HG03432 (cell line): ENCODE data around the gene SLC22A15.

ENCODE experiments used
- ATAC-seq: cut with Tn5 transposase; IDR thresholded peaks from one replicate; pipeline ENCODE4 v1.9.1; 2021; ENCODE audit warnings: mild to moderate bottlenecking, moderate library complexity; ENCODE audit not compliant: unreplicated experiment

SLC22A15 gene

DNA sequence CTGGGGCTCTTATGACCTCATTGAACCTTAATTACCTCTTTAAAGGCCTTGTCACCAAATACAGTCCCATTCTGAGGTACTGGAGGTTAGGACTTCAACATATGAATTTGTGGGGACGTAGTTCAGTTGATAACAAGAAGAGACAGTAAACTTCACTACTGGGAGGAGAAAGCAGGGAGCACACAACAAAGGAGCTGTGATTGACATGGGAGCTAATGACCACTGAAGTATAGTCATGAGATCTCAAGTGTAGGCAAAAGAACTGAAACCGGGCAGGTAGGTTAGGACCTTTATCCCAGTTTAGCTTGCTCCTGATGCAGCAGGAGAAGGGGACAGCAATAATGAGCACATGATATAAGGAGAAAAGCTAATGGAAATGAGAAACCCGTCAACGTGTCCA, 123.1 kb downstream of the SLC22A15 start:
- ATAC-seq = no peak

DNA sequence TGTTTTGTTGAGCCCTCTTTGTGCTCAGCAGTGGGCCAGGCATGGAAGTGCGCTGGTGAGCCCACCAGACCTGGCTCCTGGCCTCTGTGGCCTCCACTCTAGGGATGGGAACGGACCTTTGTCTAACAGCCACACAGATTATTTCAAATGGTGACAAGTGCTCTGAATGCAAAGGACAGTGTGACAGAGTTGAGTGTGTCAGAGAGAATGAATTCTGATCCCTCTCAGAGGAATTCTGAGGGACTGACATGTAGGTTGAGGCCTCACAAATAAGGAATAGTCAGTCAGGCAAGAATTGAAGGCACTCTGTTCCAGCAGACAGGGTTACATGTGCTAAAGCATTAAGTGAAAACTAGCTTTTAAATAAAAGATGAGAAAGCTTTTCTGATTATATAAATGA, 123.6 kb downstream of the SLC22A15 start:
- no peak for ATAC-seq

DNA sequence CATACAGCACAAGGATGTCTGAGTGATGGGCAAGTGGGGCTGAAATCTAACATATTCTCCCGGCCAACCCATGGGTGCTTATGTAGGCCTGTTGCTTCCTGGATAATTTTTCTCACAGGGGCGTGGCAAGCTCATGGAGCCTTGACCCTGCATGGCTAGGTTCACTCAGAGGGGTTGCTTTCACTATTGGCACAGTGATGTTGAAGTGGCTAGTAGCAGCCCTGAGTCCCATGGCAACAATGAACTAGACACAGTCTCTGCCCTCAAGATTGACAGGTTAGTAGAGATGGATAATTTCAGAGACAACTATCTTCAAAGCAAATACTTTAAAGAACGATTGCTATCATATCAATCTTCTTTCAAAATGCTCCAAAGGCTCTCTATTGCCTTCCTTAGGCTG, 128.4 kb downstream of the SLC22A15 start:
- ATAC-seq = peak; percentile 63

DNA sequence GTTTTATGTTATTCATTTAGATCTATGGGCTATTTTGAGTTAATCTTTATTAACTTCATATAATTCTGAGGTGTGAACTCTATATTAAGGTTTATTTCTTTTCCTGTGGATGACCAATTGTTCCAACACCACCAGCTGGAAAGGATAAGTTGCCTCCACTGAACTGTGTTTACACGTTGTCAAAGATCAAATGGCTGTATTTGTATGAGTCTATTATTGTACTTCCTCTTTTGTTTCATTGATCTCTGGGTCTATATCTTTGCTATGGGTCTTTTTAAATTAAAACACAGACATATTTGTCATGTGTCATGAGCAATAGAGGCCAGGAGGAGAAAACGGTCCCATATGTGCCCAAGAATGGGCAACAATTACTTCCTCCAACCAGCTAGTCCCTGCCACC, 129.7 kb downstream of the SLC22A15 start:
- ATAC-seq = no peak

DNA sequence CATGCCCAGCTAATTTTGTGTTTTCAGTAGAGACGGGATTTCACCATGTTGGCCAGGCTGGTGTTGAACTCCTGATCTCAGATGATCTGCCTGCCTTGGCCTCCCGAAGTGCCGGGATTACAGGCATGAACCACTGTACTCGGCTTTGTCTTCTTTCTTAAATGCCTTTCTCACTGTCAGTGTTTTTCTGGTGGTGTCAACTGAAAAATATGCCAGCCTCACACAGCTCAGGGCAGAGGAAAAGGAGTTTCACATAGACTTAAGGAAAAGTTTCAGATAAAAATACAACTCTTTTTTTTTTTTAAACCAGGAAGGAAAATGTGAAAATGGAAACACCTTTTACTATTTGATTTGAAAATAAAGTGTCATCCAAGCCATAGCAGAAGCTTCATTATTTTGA, 130.3 kb downstream of the SLC22A15 start:
- ATAC-seq = no peak

DNA sequence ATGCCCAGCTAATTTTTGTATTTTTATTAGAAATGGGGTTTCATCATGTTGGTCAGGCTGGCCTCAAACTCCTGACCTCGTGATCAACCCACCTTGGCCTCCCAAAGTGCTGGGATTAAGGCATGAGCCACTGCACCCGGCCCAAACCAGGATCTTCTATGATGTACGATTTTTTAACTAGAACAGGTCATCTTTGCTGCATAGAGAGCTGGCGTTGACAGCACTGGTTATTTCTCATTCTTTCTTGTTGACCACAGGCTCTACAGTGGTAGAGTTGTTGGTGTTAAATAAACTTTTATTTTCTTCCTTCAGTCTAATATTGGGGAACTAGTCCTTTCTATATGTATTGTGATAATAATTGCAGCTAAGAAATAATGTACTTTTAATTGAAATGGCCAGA, 131.1 kb downstream of the SLC22A15 start:
- no peak for ATAC-seq

DNA sequence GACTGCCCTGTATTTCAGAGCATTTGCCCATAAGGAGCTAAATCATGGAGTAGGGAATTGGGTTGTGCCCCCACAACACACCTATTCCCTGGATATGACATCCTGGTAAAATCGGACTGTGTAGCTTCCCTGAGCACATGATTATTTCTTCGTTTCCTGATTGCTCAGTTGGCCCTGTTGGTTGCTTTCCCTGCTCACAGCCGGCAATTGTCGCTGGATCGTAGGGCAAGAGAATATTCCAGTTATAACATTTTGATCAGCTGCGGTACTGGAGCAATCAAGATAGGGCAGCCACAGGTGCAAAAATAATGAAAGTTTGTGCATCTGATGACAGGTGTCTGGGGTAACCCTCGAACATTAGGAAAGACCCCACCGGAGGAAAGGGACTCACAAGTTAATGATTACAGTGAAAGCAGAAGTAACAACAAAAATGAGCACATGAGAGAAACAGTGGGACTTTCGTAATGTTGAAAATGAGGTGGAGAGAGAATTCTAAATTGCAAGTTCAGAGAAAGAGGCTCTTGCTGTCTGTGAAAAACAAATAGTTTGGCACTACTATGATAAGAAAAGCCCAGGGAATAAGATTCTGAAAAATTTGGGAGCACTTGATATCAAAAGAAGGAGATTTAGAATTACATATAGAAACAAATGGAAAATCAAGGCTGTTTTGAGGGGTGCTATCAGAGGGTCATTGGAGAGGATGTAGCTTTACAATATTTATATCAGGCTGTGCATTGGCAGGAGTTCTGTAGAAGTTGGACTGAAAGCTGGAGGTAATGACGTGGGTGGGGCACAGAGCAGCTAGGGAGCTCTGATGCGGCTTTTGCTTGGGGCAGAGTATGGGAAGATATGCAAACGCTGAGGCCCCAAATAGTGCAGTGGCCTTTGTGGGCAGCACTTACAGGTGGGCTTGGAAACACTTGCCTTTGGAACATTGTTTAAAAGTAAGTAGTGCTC, 134.5 kb downstream of the SLC22A15 start, which contains the start of gene MAB21L3:
MAB21L3 (plus strand) TSS at position 833 of the 957 bp plus-strand sequence. CDS start 1,217 bp downstream, outside the sequence.
- peak; percentile 74 for ATAC-seq

DNA sequence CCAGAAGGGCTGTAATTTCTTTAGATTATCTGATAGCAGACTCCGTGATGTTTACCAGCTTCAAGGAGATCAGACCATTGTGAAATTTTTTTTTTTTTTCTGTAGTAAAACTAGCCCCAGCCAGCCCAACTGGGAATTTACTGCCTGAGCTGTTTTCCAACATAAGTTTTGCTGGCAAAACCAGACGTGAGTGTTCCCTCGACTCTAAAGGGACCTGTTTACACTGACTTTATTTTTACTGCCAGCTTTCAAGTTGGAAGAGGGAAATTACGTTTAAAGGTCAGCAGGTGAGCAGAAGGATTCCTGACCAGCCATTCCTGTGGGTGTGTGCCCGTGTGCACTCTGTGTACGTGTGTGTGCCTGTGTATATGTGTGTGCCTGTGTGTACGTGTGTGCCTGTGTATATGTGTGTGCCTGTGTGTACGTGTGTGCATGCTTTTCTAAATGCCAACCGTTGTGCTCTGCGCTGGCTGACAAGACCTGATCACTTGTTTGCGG, 135.3 kb downstream of the SLC22A15 start:
- no peak for ATAC-seq

DNA sequence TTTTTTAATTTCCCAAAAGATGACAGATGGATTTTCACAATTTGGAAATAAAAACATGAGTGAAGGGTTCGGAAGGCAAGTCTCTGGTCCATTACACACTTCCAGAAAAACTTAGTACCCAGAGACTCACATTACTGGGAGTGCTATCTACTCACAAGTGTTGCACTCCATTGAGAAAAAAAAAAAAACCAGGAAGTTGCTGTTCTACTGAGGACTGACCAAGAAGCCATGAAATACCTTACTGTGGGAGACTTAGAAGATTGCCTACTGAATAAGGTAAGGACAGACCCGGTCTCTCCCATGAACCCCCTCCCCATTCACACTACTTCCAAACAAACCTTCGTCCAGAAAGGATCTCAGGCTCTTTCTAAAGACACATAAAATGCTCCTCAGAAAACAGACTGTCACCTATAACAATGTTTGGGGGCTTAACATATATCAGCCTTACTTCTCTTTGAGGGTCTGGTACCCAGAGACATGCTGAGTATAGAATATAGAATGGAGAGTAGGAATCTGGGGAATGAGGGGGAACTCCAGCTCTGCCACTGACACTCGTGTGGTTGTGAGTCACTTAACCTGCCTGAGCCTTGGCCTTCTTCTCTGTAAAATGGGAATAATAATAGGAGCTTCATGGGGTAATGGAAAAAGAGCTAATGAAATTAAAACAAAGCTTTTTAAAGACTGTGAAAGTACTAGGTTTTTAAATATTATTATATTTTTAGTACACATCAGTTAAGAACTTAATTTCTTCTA, 136.3 kb downstream of the SLC22A15 start:
- ATAC-seq = no peak

DNA sequence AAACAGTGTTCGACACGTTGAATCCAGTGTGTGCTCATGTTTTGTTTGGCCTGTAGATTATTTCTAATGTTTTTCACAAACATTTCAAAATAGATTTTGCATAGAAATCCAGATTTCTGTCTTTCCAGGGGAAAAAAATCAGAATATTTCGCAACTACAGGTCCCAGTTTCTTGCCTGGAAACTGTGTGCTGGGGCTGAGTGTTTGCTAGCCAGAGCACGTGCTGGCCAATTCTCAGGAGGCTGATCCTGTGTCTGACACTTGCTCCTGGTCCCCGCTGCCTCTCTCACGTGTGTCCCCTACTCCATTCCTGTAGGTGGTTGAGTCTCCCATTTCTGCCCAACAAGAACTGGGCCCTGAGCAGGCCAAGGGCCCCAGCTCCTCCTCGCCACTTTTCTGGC, 137.3 kb downstream of the SLC22A15 start:
- ATAC-seq = no peak

DNA sequence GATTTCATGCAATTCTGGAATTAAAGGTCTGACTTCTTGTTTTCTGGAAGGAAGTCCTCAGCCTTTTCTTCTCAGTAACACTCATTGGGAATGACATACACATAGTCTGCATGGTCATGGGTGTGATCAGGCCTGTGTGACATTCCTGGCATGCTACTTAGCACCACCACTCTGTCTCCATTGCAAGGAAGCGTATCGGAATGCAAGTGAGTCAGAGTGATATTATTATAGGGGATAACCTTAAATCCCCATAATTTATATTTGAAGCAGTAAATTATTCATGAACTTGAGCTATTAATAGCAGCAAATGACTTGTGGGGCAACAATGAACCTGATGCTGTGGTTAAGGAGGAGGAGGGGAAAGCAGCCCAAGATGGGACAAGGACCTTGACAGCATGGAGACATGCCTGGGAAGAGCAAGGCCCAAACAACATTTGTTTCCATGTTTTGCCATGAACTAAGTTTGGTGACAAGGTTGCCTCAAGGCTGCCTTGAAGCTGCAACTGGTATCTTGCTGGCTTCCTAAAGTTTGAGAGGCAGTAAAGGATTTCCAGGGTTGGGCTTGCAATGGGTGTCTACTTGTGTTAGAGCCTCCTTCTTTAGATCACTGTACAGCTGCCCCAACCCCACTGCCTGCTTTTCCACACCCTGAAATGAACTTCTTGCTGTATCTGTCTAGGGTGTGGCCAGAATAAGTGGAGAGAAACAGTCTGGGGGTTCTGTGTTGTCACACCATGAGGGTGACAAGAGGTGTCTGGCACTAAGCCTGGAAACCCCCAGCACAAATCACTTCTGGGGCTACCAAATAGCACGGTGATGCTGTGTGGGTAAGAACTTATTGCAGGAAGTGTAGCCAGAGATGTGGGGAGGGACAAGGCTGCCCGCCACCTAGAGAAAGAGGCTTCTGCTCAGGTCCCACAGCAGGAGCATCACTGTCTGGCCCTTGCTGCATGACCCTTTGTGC, 139.4 kb downstream of the SLC22A15 start:
- ATAC-seq = no peak

DNA sequence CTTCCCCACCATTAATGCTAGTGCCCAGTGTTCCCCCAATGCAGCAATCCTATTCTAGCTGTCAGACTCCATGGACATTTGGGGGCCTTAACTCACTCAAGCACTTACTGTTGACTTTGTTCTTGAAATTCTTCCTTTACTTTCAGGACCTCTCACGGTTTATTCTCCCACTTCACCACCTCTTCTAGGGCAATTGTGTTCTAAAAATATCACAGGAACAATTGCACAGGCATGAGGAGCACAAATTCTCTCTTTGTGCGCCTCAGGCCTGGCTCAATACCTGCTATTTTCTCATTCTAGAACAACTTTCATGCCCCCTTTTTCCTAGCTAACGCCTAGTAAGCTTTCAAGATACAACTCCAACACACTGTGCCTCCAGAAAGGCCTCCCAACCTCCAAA, 142.2 kb downstream of the SLC22A15 start:
- ATAC-seq = no peak
